ENCODE data around the gene LCTL.

- TF ChIP-seq POLR2A (IDR thresholded peaks at IDR 0.05; ENCODE audit: low read depth, low read length) (no peak), POLR2AphosphoS5 (IDR thresholded peaks at IDR 0.05; ENCODE audit: low read depth, low read length) (no peak), TAF1 (IDR thresholded peaks at IDR 0.05; ENCODE audit: low read depth, low read length) (no peak), POU2F2 (IDR thresholded peaks at IDR 0.05; ENCODE audit: low read depth, low read length) (no peak)
Observed at GRCh38 chr15:66569461-66570137, 3.8 kb upstream of the LCTL start.
